ENCODE data around the gene AIFM2. TPM values are rescaled to one million over a fixed set of nuclear protein-coding genes. Genes with fewer than 3 reads are reported as not detected.
"Not testable (repeated sequence)": the region's sequence is repeated elsewhere in the genome, so short reads cannot be mapped to it uniquely, and the experiment has no call there.

AIFM2 gene
- 16.6 TPM for total RNA-seq (2021; ENCODE audit: unreplicated experiment)
- 23.3 TPM for polyA plus RNA-seq (2012; ENCODE audit: insufficient read length)
- percentile 66 among the genes with signal in this experiment for Bru-seq, nascent RNA
- percentile 75 among the genes with signal in this experiment for BruChase-seq, experiment 1, labeled RNA remaining after a 2-hour chase
- BruChase-seq, experiment 2, labeled RNA remaining after a 6-hour chase: percentile 68 among the genes with signal in this experiment
- long read RNA-seq, transcript AIFM2-204 (9 exons, 3,247 nt): minor isoform, 7 of 106 reads
- long read RNA-seq, transcript AIFM2-201 (9 exons, 3,243 nt): major isoform, 40 of 106 reads
- long read RNA-seq, partial matches to known transcripts: 13 of 106 reads
- long read RNA-seq, other reads (novel, unspliced or antisense): 46 of 106 reads

- intact Hi-C loops (cut with micrococcal nuclease; ENCODE audit: unreplicated experiment) (no loop called here), in situ Hi-C loops (cut with HindIII; ENCODE audit: low pct_unique_long_range_greater_than_20kb, low sequenced_read_pairs) (no loop called here)
- CTCF ChIA-PET: no interaction called here
- Histone ChIP-seq H3K36me3 (ENCODE audit: control insufficient read depth, insufficient read depth, low read length) (no peaks in the 10 kb centered on the region), H3K4me1 (ENCODE audit: control insufficient read depth, insufficient read depth, low read length) (peaks cover 19% of the 10 kb centered on the region), H3K4me3 (ENCODE audit: low read depth in 2 of 2, low read length in 2 of 2) (peak within 1 kb of the TSS; percentile 55 to 81), H3K27ac (ENCODE audit: low read length) (peak within 1 kb of the TSS; percentile 92), H3K9me3 (ENCODE audit: control insufficient read depth, insufficient read depth, low read depth, low read length) (no peaks in the 10 kb centered on the region), H3K27me3 (ENCODE audit: control insufficient read depth, insufficient read depth, low read length) (no peaks in the 10 kb centered on the region)
- ATAC-seq (peak; percentile 85), DNase-seq (ENCODE audit: low read depth, low spot score) (no peak)
- TF ChIP-seq SIN3A (IDR thresholded peaks at IDR 0.05; ENCODE audit: borderline replicate concordance, insufficient read depth, low read depth, low read length) (peak; percentile 49; the same call in 1 of the 2 replicates), CTCF (IDR thresholded peaks at IDR 0.05) (no peak), POLR2AphosphoS5 (IDR thresholded peaks at IDR 0.05; ENCODE audit: low read depth, low read length) (peak; percentile 60), TCF7L2 (IDR thresholded peaks at IDR 0.05; ENCODE audit: low read depth, low read length) (no peak), REST (IDR thresholded peaks at IDR 0.05; ENCODE audit: insufficient read depth in 1 of 2, low read depth in 2 of 2, low read length in 1 of 2) (no peak)
- POLR2A ChIA-PET: no interaction called here
- no TSS peak for BruUV-seq (replicated peaks)
Measured at GRCh38 chr10:70132098-70133029, at the start of gene AIFM2. TSS of gene AIFM2 (minus strand) at chr10:70132825. CDS start at chr10:70124084, 8,741 bp downstream.

GRCh38 chr10:70179209-70179608 is 46.6 kb upstream of the AIFM2 start:
- H3K27me3 ChIP-seq (ENCODE audit: control insufficient read depth, insufficient read depth, low read length); intact Hi-C loops (cut with micrococcal nuclease; ENCODE audit: unreplicated experiment); H3K4me1 ChIP-seq (ENCODE audit: control insufficient read depth, insufficient read depth, low read length); ATAC-seq; DNase-seq (ENCODE audit: low read depth, low spot score); H3K27ac ChIP-seq (ENCODE audit: low read length); in situ Hi-C loops (cut with HindIII; ENCODE audit: low pct_unique_long_range_greater_than_20kb, low sequenced_read_pairs); CTCF ChIA-PET; POLR2A ChIA-PET; H3K4me3 ChIP-seq (ENCODE audit: low read depth in 2 of 2, low read length in 2 of 2); H3K36me3 ChIP-seq (ENCODE audit: control insufficient read depth, insufficient read depth, low read length); BruUV-seq (replicated peaks); H3K9me3 ChIP-seq (ENCODE audit: control insufficient read depth, insufficient read depth, low read depth, low read length): not testable (repeated sequence)

All from Panc1 (cell line).